ENCODE results near the gene HOXD13.

The HOXD13 gene

GRCh38 chr2:176129813-176130146, 37.3 kb downstream of the HOXD13 start:
- TF ChIP-seq CTCF (IDR thresholded peaks at IDR 0.05; ENCODE audit: borderline replicate concordance, extremely low read depth, low read length, poor library complexity, severe bottlenecking) (no peak), EZH2 (IDR thresholded peaks at IDR 0.05; ENCODE audit: borderline replicate concordance, low read depth, low read length, severe bottlenecking) (no peak)
- H3K27ac ChIP-seq (ENCODE audit: low read length): no peak overlapping the region
- ATAC-seq (ENCODE audit: insufficient read depth, low read depth) (no peak), DNase-seq (no peak)
- no peaks in the 10 kb centered on the region for H3K9me3 ChIP-seq (ENCODE audit: insufficient read depth, low read length, severe bottlenecking)
- no peak overlapping the region for H3K4me3 ChIP-seq (ENCODE audit: low read depth in 1 of 2, low read length in 2 of 2)
- no peak overlapping the region for H3K9ac ChIP-seq (ENCODE audit: low read depth, low read length)
- H3K27me3 ChIP-seq (ENCODE audit: insufficient read depth, low read length, poor library complexity): peaks cover 10% of the 10 kb centered on the region
- peaks cover 4% of the 10 kb centered on the region; the same call in 1 of the 2 replicates for H3K4me1 ChIP-seq (ENCODE audit: insufficient read depth, low read length)
- no peaks in the 10 kb centered on the region for H3K36me3 ChIP-seq (ENCODE audit: insufficient read depth, low read length)
- H3K4me2 ChIP-seq (ENCODE audit: insufficient read depth, low read length): no peak overlapping the region
- no peaks in the 10 kb centered on the region for H4K20me1 ChIP-seq (ENCODE audit: insufficient read depth, low read length)
- no peaks in the 10 kb centered on the region for H3K79me2 ChIP-seq (ENCODE audit: insufficient read depth, low read length)
- no peak overlapping the region for H2AFZ ChIP-seq (ENCODE audit: low read depth, low read length)

- no peak overlapping the region for H2AFZ ChIP-seq (ENCODE audit: low read depth, low read length)
- H3K4me1 ChIP-seq (ENCODE audit: insufficient read depth, low read length): peaks cover 4% of the 10 kb centered on the region; the same call in 1 of the 2 replicates
- TF ChIP-seq CTCF (IDR thresholded peaks at IDR 0.05; ENCODE audit: borderline replicate concordance, extremely low read depth, low read length, poor library complexity, severe bottlenecking): no peak
- TF ChIP-seq EZH2 (IDR thresholded peaks at IDR 0.05; ENCODE audit: borderline replicate concordance, low read depth, low read length, severe bottlenecking): no peak
- ATAC-seq (ENCODE audit: insufficient read depth, low read depth) (no peak), DNase-seq (no peak)
- no peak overlapping the region for H3K9ac ChIP-seq (ENCODE audit: low read depth, low read length)
- no peaks in the 10 kb centered on the region for H4K20me1 ChIP-seq (ENCODE audit: insufficient read depth, low read length)
- no peak overlapping the region for H3K4me3 ChIP-seq (ENCODE audit: low read depth in 1 of 2, low read length in 2 of 2)
- no peak overlapping the region for H3K27ac ChIP-seq (ENCODE audit: low read length)
- no peak overlapping the region for H3K4me2 ChIP-seq (ENCODE audit: insufficient read depth, low read length)
- no peaks in the 10 kb centered on the region for H3K9me3 ChIP-seq (ENCODE audit: insufficient read depth, low read length, severe bottlenecking)
- H3K36me3 ChIP-seq (ENCODE audit: insufficient read depth, low read length): no peaks in the 10 kb centered on the region
- H3K27me3 ChIP-seq (ENCODE audit: insufficient read depth, low read length, poor library complexity): peaks cover 10% of the 10 kb centered on the region
- H3K79me2 ChIP-seq (ENCODE audit: insufficient read depth, low read length): no peaks in the 10 kb centered on the region
Measured at GRCh38 chr2:176130147-176130956, 37.8 kb downstream of the HOXD13 start.

GRCh38 chr2:176130957-176131847, 38.7 kb downstream of the HOXD13 start:
- ATAC-seq (ENCODE audit: insufficient read depth, low read depth) (no peak), DNase-seq (no peak)
- H3K27me3 ChIP-seq (ENCODE audit: insufficient read depth, low read length, poor library complexity): peaks cover 10% of the 10 kb centered on the region
- no peak overlapping the region for H3K4me3 ChIP-seq (ENCODE audit: low read depth in 1 of 2, low read length in 2 of 2)
- no peak overlapping the region for H3K9ac ChIP-seq (ENCODE audit: low read depth, low read length)
- no peaks in the 10 kb centered on the region for H3K36me3 ChIP-seq (ENCODE audit: insufficient read depth, low read length)
- H3K27ac ChIP-seq (ENCODE audit: low read length): no peak overlapping the region
- H3K4me1 ChIP-seq (ENCODE audit: insufficient read depth, low read length): peaks cover 4% of the 10 kb centered on the region; the same call in 1 of the 2 replicates
- H4K20me1 ChIP-seq (ENCODE audit: insufficient read depth, low read length): no peaks in the 10 kb centered on the region
- H3K79me2 ChIP-seq (ENCODE audit: insufficient read depth, low read length): no peaks in the 10 kb centered on the region
- H3K4me2 ChIP-seq (ENCODE audit: insufficient read depth, low read length): no peak overlapping the region
- no peak overlapping the region for H2AFZ ChIP-seq (ENCODE audit: low read depth, low read length)
- H3K9me3 ChIP-seq (ENCODE audit: insufficient read depth, low read length, severe bottlenecking): no peaks in the 10 kb centered on the region
- TF ChIP-seq CTCF (IDR thresholded peaks at IDR 0.05; ENCODE audit: borderline replicate concordance, extremely low read depth, low read length, poor library complexity, severe bottlenecking): no peak
- no peak for TF ChIP-seq EZH2 (IDR thresholded peaks at IDR 0.05; ENCODE audit: borderline replicate concordance, low read depth, low read length, severe bottlenecking)

Measured in DND-41 (cell line).